Transverse colon (tissue), 4 donors: ENCODE measurements around the gene MSH3. TPM values are rescaled to one million over a fixed set of nuclear protein-coding genes. Genes with fewer than 3 reads are reported as not detected.

Experiments used
- DNase-seq: peaks from one replicate; pipeline ENCODE4 v3.0.0-alpha.2; 2019
- H3K27ac ChIP-seq, 4 donors: fragments of 200-600 bp; sonication (generic); 2 replicates each; pipeline ENCODE4 v1.5.1; 2016 to 2018; ENCODE audit warnings: inconsistent platforms in 4 of 4
- H3K27me3 ChIP-seq: fragments of 200-600 bp; sonication (generic); 2 replicates; pipeline ENCODE4 v1.5.1; 2017; ENCODE audit warnings: inconsistent platforms
- H3K36me3 ChIP-seq, 4 donors: fragments of 200-600 bp; sonication (generic); 2 replicates each; pipeline ENCODE4 v1.5.1; 2017 to 2019; ENCODE audit warnings: inconsistent platforms in 4 of 4
- H3K4me1 ChIP-seq, 4 donors: fragments of 200-600 bp; sonication (generic); 2 replicates each; pipeline ENCODE4 v1.5.1; 2017 to 2020; ENCODE audit warnings: inconsistent platforms in 4 of 4
- H3K4me3 ChIP-seq, 4 donors: fragments of 200-600 bp; sonication (generic); 1 replicate in 1 of 4; 2 replicates in 3 of 4; pipeline versions ENCODE4 v1.5.1 to v1.6.1; 2017 to 2019; ENCODE audit warnings: inconsistent platforms in 4 of 4
- H3K9me3 ChIP-seq, 2 donors: fragments of 200-600 bp; sonication (generic); 2 replicates each; pipeline ENCODE4 v1.5.1; 2017 to 2019; ENCODE audit warnings: inconsistent platforms in 2 of 2
- EP300 ChIP-seq: sonication (generic); formaldehyde crosslinking; IDR thresholded peaks from one replicate; pipeline ENCODE4 v1.6.1; 2017; ENCODE audit warnings: antibody characterized with exemption, low read depth
- POLR2A ChIP-seq: fragments of 450-650 bp; IDR thresholded peaks from one replicate; pipeline ENCODE4 v1.6.1; 2016; ENCODE audit warnings: antibody characterized with exemption, mild to moderate bottlenecking, moderate library complexity
- POLR2AphosphoS5 ChIP-seq, 3 donors: sonication (generic); formaldehyde crosslinking; IDR thresholded peaks; one replicate each; pipeline ENCODE4 v1.6.1; 2016; ENCODE audit warnings: antibody characterized with exemption in 3 of 3
- WGBS, 2 donors: methylation state at CpG; one replicate each; pipeline ENCODE4 v1.1.5; 2018; ENCODE audit warnings: low coverage in 1 of 2; 5-methylcytosine and 5-hydroxymethylcytosine counted together
- in situ Hi-C, 4 donors: fragments of 200-750 bp; cut with MboI; loops; one replicate each; pipeline versions ENCODE4 v1.15.0 to v1.15.1; 2017; ENCODE audit warnings: low sequenced_read_pairs in 3 of 4, low pct_ligation_motif_present in 1 of 4, low pct_unique_long_range_greater_than_20kb in 1 of 4
- intact Hi-C: fragments of 100-400 bp; cut with DNase I; formaldehyde crosslinking; loops from one replicate; pipeline ENCODE4 v1.15.1; 2023; ENCODE audit warnings: low total_unique reads
- total RNA-seq, 4 donors: library from RNA; depleted of rRNA; stranded (reverse); fragments of >200 nt; gene quantifications; one replicate each; pipeline ENCODE4 v1.1.0, GENCODE V29; 2016
- TF ChIP-seq, protein P1 (sequence below), 5 experiments: fragments of 200-600 bp in 3 of 5; fragments of 450-650 bp in 2 of 5; sonication (generic) in 3 of 5; IDR thresholded peaks; 1 replicate in 2 of 5; 2 replicates in 3 of 5; pipeline ENCODE4 v1.5.1; 2016 to 2017; ENCODE audit warnings: antibody characterized with exemption in 5 of 5, inconsistent platforms in 3 of 5, mild to moderate bottlenecking in 2 of 5, moderate library complexity in 1 of 5

The MSH3 gene
- total RNA-seq, 4 donors from 2014 or later, result 6.4 to 22.2 (median 17.2) TPM

DNA sequence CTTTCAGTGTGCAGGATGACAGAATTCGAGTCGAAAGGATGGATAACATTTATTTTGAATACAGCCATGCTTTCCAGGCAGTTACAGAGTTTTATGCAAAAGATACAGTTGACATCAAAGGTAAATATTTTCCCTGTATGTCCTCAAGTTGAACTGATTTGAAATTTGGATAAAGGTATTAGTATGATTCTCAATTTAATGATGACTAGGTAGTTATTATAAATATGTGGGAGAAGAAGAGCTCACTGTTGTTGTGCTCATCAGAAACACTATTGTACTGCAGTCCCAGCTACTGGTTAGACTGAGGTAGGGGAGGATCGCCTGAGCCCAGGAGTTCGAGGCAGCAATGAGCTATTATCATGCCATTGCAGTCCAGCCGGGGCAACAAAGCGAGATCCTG is 71.0 kb downstream of the MSH3 start:
- in situ Hi-C loops, result no loop called here
- 95 to 98% methylated on average over 6 of the region's 6 CpGs for WGBS, 2 donors
- Histone ChIP-seq H3K27ac (no peak overlapping the region), H3K9me3 (no peaks in the 10 kb centered on the region), H3K27me3 (no peaks in the 10 kb centered on the region), H3K4me1 (no peaks in the 10 kb centered on the region), H3K4me3 (no peak overlapping the region), H3K36me3 (peaks cover 0 to 29% (median 7%) of the 10 kb centered on the region in 4 donors)
- no peak for DNase-seq
- TF ChIP-seq EP300, result no peak
- TF ChIP-seq, protein P1, sequence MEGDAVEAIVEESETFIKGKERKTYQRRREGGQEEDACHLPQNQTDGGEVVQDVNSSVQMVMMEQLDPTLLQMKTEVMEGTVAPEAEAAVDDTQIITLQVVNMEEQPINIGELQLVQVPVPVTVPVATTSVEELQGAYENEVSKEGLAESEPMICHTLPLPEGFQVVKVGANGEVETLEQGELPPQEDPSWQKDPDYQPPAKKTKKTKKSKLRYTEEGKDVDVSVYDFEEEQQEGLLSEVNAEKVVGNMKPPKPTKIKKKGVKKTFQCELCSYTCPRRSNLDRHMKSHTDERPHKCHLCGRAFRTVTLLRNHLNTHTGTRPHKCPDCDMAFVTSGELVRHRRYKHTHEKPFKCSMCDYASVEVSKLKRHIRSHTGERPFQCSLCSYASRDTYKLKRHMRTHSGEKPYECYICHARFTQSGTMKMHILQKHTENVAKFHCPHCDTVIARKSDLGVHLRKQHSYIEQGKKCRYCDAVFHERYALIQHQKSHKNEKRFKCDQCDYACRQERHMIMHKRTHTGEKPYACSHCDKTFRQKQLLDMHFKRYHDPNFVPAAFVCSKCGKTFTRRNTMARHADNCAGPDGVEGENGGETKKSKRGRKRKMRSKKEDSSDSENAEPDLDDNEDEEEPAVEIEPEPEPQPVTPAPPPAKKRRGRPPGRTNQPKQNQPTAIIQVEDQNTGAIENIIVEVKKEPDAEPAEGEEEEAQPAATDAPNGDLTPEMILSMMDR (IDR thresholded peaks at IDR 0.05), result no peak
- TF ChIP-seq POLR2AphosphoS5 (IDR thresholded peaks at IDR 0.05), result no peak
- TF ChIP-seq POLR2A, result no peak
- intact Hi-C loops, result no loop called here

DNA sequence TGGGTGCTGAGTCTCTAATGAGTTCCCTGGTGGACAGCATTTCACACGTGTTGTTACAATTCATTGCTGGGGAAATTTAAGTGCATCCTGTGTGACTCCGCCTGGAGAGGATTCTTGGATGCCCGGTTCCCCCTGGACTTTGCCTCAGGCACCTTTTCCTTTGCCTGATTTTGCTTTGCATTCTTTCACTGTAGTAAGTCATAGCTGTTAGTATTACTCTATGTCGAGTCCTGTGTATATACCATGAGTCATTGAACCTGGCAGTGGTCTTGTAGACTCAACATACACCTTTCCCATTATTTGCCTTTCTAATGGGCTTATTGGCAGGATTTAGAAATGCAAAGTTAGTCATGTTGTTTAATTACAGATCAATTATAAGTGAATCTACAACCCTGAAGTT is 82.3 kb downstream of the MSH3 start:
- Histone ChIP-seq H3K36me3 (no peaks in the 10 kb centered on the region), H3K4me1 (no peaks in the 10 kb centered on the region), H3K4me3 (no peak overlapping the region), H3K27me3 (no peaks in the 10 kb centered on the region), H3K27ac (no peak overlapping the region), H3K9me3 (no peaks in the 10 kb centered on the region)
- intact Hi-C loops, result no loop called here
- no peak for TF ChIP-seq EP300
- WGBS, 2 donors, result 91 to 93% methylated on average over 3 to 4 of the region's 4 CpGs
- in situ Hi-C loops, result no loop called here
- DNase-seq, result no peak

DNA sequence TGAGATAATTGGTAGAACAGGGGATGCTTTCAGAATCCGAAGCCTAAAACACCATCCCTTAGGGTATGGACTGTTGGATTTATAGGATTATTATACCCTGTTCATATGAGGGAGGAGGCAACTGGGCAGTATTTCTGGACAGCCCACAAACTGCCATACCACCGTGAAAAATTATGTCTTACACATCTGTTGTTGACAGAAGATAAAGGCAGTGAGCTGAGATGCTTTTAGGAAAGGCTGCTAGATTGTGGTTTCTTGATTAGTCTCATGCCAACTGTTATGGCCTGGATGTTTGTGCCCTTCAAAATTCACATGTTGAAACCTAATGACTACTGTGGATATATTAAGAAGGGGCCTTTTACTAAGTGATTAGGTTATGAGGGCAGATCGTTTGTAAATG is 84.0 kb downstream of the MSH3 start:
- intact Hi-C loops, result no loop called here

DNA sequence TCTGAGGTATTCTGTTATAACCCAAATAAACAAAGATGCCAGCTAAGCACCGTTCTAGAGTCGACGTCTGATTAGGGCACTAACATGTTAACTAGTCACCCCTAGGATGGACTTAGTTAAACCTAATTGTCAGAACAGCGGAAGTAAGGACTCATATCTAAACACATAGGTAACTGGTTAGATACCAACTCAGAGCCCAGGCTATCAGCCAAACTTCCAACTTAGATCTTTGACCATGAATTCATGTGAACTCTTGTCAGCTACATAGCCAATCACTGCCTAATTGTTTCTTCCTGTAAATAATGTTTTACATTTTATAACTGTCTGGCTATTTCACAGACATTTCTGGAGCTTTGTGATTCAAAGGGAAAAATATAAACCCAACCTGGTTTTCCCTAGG is 84.6 kb downstream of the MSH3 start:
- in situ Hi-C loops (no loop called here), intact Hi-C loops (no loop called here)
- Histone ChIP-seq H3K27ac (no peak overlapping the region), H3K36me3 (peaks cover 0 to 14% (median 0%) of the 10 kb centered on the region in 4 donors), H3K9me3 (no peaks in the 10 kb centered on the region), H3K4me3 (no peak overlapping the region), H3K4me1 (no peaks in the 10 kb centered on the region), H3K27me3 (no peaks in the 10 kb centered on the region)
- TF ChIP-seq POLR2AphosphoS5 (IDR thresholded peaks at IDR 0.05), result no peak
- TF ChIP-seq EP300, result no peak
- no peak for TF ChIP-seq POLR2A
- TF ChIP-seq, protein P1 (IDR thresholded peaks at IDR 0.05), result no peak
- 87 to 88% methylated on average over 3 to 4 of the region's 4 CpGs for WGBS, 2 donors
- DNase-seq, result no peak

More for the DNA sequence above, 84.0 kb downstream of the MSH3 start:
- Histone ChIP-seq H3K36me3 (peaks cover 0 to 14% (median 0%) of the 10 kb centered on the region in 4 donors), H3K27ac (no peak overlapping the region), H3K4me1 (no peaks in the 10 kb centered on the region), H3K27me3 (no peaks in the 10 kb centered on the region), H3K4me3 (no peak overlapping the region), H3K9me3 (no peaks in the 10 kb centered on the region)
- in situ Hi-C loops, result no loop called here
- DNase-seq, result no peak
- 77 to 81% methylated on average over 2 to 3 of the region's 3 CpGs for WGBS, 2 donors
- no peak for TF ChIP-seq POLR2A
- TF ChIP-seq, protein P1 (IDR thresholded peaks at IDR 0.05), result no peak

DNA sequence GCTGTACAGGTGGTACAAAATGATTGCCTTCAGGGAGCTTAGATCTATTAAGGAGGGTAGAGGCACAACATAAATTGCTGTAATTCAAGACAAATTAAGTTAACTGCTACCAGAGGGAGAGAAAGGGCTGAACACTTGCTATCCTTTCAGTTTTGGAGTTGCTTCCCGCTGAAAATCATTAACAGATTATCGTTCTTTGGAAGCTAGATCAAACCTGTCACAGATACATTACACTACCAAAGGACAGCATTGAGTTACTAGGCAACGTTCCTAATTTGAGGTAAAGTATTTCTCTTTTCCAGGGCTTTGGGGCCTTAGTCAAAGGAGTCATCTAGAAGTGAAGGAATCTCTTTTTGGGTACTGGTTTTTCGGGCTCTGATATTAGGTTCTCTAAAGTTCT is 85.0 kb downstream of the MSH3 start:
- Histone ChIP-seq H3K4me1 (no peaks in the 10 kb centered on the region), H3K27me3 (no peaks in the 10 kb centered on the region), H3K36me3 (peaks cover 0 to 16% (median 0%) of the 10 kb centered on the region in 4 donors), H3K4me3 (no peak overlapping the region), H3K9me3 (no peaks in the 10 kb centered on the region), H3K27ac (no peak overlapping the region)
- TF ChIP-seq POLR2A (no peak), POLR2AphosphoS5 (IDR thresholded peaks at IDR 0.05) (no peak), EP300 (no peak)
- TF ChIP-seq, protein P1 (IDR thresholded peaks at IDR 0.05), result no peak
- no peak for DNase-seq
- in situ Hi-C loops, result no loop called here
- intact Hi-C loops, result no loop called here
- 89 to 90% methylated on average over 2 to 4 of the region's 4 CpGs for WGBS, 2 donors
